HEK293 (cell line): ENCODE measurements around the gene EFNA2.

ENCODE experiments used
- GFI1B ChIP-seq: fragments of 450-650 bp; formaldehyde crosslinking; IDR thresholded peaks from 2 replicates; pipeline ENCODE4 v1.5.1; 2016; ENCODE audit warnings: missing biosample characterization, missing genetic modification characterization
- GLIS2 ChIP-seq: fragments of 450-650 bp; formaldehyde crosslinking; IDR thresholded peaks from 2 replicates; pipeline ENCODE4 v1.5.1; 2016; ENCODE audit warnings: missing biosample characterization, missing genetic modification characterization
- KLF17 ChIP-seq: fragments of 450-650 bp; formaldehyde crosslinking; IDR thresholded peaks from 2 replicates; pipeline ENCODE4 v1.5.1; 2016; ENCODE audit warnings: missing biosample characterization, missing genetic modification characterization
- SCRT2 ChIP-seq: fragments of 450-650 bp; formaldehyde crosslinking; IDR thresholded peaks from 2 replicates; pipeline ENCODE4 v1.5.1; 2016; ENCODE audit warnings: missing biosample characterization, missing genetic modification characterization
- ZBTB1 ChIP-seq: fragments of 450-650 bp; formaldehyde crosslinking; IDR thresholded peaks from 2 replicates; pipeline ENCODE4 v1.5.1; 2016; ENCODE audit warnings: missing biosample characterization, missing genetic modification characterization
- ZBTB48 ChIP-seq: fragments of 450-650 bp; formaldehyde crosslinking; IDR thresholded peaks from 2 replicates; pipeline ENCODE4 v1.5.1; 2016; ENCODE audit warnings: missing biosample characterization, missing genetic modification characterization
- ZNF2 ChIP-seq: fragments of 450-650 bp; formaldehyde crosslinking; IDR thresholded peaks from 2 replicates; pipeline ENCODE4 v1.5.1; 2016; ENCODE audit warnings: missing biosample characterization, missing genetic modification characterization
- ZNF214 ChIP-seq: fragments of 450-650 bp; formaldehyde crosslinking; IDR thresholded peaks from 2 replicates; pipeline ENCODE4 v1.5.1; 2017; ENCODE audit warnings: missing biosample characterization, mild to moderate bottlenecking, missing genetic modification characterization, borderline replicate concordance
- ZNF302 ChIP-seq: fragments of 450-650 bp; formaldehyde crosslinking; IDR thresholded peaks from 2 replicates; pipeline ENCODE4 v1.5.1; 2016; ENCODE audit warnings: missing biosample characterization, missing genetic modification characterization, low read depth
- ZNF350 ChIP-seq: fragments of 450-650 bp; formaldehyde crosslinking; IDR thresholded peaks from 2 replicates; pipeline ENCODE4 v1.5.0; 2017; ENCODE audit warnings: missing biosample characterization, mild to moderate bottlenecking, missing genetic modification characterization
- ZNF426 ChIP-seq: fragments of 450-650 bp; formaldehyde crosslinking; IDR thresholded peaks from 2 replicates; pipeline ENCODE4 v1.5.1; 2017; ENCODE audit warnings: missing biosample characterization, missing genetic modification characterization, mild to moderate bottlenecking, inconsistent platforms, moderate library complexity
- ZNF449 ChIP-seq: fragments of 450-650 bp; formaldehyde crosslinking; IDR thresholded peaks from 2 replicates; pipeline ENCODE4 v1.5.1; 2017; ENCODE audit warnings: missing biosample characterization, mild to moderate bottlenecking, missing genetic modification characterization, moderate library complexity
- ZNF473 ChIP-seq: fragments of 450-650 bp; formaldehyde crosslinking; IDR thresholded peaks from 2 replicates; pipeline ENCODE4 v1.5.1; 2017; ENCODE audit warnings: missing biosample characterization, missing genetic modification characterization
- ZNF558 ChIP-seq: fragments of 450-650 bp; formaldehyde crosslinking; IDR thresholded peaks from 2 replicates; pipeline ENCODE4 v1.5.1; 2016; ENCODE audit warnings: missing biosample characterization, missing genetic modification characterization
- ZNF624 ChIP-seq: fragments of 450-650 bp; formaldehyde crosslinking; IDR thresholded peaks from 2 replicates; pipeline ENCODE4 v1.5.1; 2017; ENCODE audit warnings: missing biosample characterization, missing genetic modification characterization
- ZNF626 ChIP-seq: fragments of 450-650 bp; sonication (Bioruptor Pico); formaldehyde crosslinking; IDR thresholded peaks from 2 replicates; pipeline ENCODE4 v1.5.1; 2018; ENCODE audit warnings: missing biosample characterization, missing genetic modification characterization, inconsistent platforms
- ZNF629 ChIP-seq: fragments of 450-650 bp; formaldehyde crosslinking; IDR thresholded peaks from 2 replicates; pipeline ENCODE4 v1.5.1; 2017; ENCODE audit warnings: missing biosample characterization, missing genetic modification characterization
- ZNF639 ChIP-seq: fragments of 450-650 bp; formaldehyde crosslinking; IDR thresholded peaks from 2 replicates; pipeline ENCODE4 v1.5.1; 2016; ENCODE audit warnings: missing biosample characterization, missing genetic modification characterization
- ZNF654 ChIP-seq: fragments of 450-650 bp; formaldehyde crosslinking; IDR thresholded peaks from 2 replicates; pipeline ENCODE4 v1.5.1; 2016; ENCODE audit warnings: low read depth, missing biosample characterization, missing genetic modification characterization
- ZNF701 ChIP-seq: fragments of 450-650 bp; formaldehyde crosslinking; IDR thresholded peaks from 2 replicates; pipeline ENCODE4 v1.5.1; 2016; ENCODE audit warnings: missing biosample characterization, missing genetic modification characterization
- ZNF76 ChIP-seq: fragments of 450-650 bp; formaldehyde crosslinking; IDR thresholded peaks from 2 replicates; pipeline ENCODE4; 2016; ENCODE audit warnings: low read depth, missing biosample characterization, missing genetic modification characterization, borderline replicate concordance
- ZNF837 ChIP-seq: fragments of 450-650 bp; formaldehyde crosslinking; IDR thresholded peaks from 2 replicates; pipeline ENCODE4 v1.5.1; 2016; ENCODE audit warnings: missing biosample characterization, missing genetic modification characterization
- TF ChIP-seq, protein P1 (sequence below): fragments of 450-650 bp; IDR thresholded peaks from 2 replicates; pipeline ENCODE4 v1.5.1; 2018; ENCODE audit warnings: missing biosample characterization, mild to moderate bottlenecking, missing genetic modification characterization
- TF ChIP-seq, protein P2 (sequence below): fragments of 450-650 bp; formaldehyde crosslinking; IDR thresholded peaks from 2 replicates; pipeline ENCODE4 v1.5.1; 2016; ENCODE audit warnings: missing biosample characterization, missing genetic modification characterization
- TF ChIP-seq, protein P3 (sequence below): fragments of 450-650 bp; formaldehyde crosslinking; IDR thresholded peaks from 2 replicates; pipeline ENCODE4 v1.5.1; 2016; ENCODE audit warnings: missing biosample characterization, missing genetic modification characterization

Gene EFNA2

DNA sequence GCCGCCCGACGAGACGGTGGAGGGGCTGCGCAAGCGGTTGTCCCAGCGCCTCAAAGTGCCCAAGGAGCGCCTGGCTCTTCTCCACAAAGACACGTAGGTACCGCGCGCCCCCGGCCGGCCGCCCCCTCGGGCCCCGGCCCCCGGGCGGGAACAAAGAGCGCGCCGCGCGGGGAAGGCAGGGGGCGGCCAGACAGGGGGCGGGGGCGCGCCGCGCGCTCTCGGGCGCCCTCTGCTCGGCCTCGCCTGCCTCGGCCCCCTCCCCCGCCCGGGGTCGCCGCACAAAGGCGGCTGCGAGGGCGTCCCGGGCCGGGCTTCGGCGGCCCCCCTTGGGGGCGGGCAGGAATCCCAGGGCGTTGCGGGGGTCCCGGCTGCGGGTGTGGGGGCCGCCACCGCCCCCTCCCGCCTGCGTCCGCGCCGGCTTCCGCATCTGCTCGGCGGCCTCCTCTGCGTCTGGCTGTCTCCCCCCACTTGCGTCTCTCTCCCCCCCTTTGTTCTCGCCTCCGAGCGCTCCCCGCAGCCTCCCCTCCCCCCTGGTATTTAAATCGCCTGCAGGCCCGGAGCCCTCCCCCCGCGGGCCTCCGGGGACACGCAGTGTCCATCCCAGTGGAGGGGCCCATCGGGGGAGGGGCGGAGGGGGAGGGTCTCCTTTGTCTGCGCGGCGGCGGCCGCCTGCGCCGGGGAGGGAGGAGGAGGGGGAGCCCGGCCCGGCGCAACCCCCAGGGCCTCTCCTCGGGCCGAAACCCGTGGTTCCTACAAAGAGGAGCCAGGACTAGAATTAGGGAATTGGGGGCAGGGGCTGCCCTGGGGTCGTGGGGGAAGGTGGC lies 35.0 kb upstream of the EFNA2 start (continued):
- TF ChIP-seq ZNF449 (no peak), ZNF302 (tag by site-specific recombination) (no peak), ZNF629 (no peak), ZNF639 (tag by site-specific recombination) (no peak), SCRT2 (no peak), ZNF426 (no peak), ZNF626 (no peak), ZNF76 (no peak), ZNF654 (tag by site-specific recombination) (no peak), GFI1B (no peak), ZBTB48 (no peak), ZNF837 (no peak), ZNF2 (no peak), GLIS2 (tag by site-specific recombination) (peak; percentile 49), ZNF473 (tag by site-specific recombination) (no peak), KLF17 (peak; percentile 62), ZNF701 (tag by site-specific recombination) (peak; percentile 68; the same call in 1 of the 2 replicates), ZBTB1 (tag by site-specific recombination) (no peak), ZNF558 (tag by site-specific recombination) (no peak), ZNF214 (tag by site-specific recombination) (no peak), ZNF624 (tag by site-specific recombination) (no peak), ZNF350 (no peak)
- TF ChIP-seq, protein P1, sequence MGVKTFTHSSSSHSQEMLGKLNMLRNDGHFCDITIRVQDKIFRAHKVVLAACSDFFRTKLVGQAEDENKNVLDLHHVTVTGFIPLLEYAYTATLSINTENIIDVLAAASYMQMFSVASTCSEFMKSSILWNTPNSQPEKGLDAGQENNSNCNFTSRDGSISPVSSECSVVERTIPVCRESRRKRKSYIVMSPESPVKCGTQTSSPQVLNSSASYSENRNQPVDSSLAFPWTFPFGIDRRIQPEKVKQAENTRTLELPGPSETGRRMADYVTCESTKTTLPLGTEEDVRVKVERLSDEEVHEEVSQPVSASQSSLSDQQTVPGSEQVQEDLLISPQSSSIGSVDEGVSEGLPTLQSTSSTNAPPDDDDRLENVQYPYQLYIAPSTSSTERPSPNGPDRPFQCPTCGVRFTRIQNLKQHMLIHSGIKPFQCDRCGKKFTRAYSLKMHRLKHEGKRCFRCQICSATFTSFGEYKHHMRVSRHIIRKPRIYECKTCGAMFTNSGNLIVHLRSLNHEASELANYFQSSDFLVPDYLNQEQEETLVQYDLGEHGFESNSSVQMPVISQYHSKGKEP (tag by site-specific recombination): no peak
- TF ChIP-seq, protein P2, sequence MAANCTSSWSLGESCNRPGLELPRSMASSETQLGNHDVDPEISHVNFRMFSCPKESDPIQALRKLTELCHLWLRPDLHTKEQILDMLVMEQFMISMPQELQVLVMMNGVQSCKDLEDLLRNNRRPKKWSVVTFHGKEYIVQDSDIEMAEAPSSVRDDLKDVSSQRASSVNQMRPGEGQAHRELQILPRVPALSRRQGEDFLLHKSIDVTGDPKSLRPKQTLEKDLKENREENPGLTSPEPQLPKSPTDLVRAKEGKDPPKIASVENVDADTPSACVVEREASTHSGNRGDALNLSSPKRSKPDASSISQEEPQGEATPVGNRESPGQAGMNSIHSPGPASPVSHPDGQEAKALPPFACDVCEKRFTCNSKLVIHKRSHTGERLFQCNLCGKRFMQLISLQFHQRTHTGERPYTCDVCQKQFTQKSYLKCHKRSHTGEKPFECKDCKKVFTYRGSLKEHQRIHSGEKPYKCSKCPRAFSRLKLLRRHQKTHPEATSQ (tag by site-specific recombination): no peak
- TF ChIP-seq, protein P3, sequence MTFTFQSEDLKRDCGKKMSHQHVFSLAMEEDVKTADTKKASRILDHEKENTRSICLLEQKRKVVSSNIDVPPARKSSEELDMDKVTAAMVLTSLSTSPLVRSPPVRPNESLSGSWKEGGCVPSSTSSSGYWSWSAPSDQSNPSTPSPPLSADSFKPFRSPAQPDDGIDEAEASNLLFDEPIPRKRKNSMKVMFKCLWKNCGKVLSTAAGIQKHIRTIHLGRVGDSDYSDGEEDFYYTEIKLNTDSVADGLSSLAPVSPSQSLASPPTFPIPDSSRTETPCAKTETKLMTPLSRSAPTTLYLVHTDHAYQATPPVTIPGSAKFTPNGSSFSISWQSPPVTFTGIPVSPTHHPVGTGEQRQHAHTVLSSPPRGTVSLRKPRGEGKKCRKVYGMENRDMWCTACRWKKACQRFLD (tag by site-specific recombination): no peak
- TF ChIP-seq, all 188 proteins: peak for 28
